ENCODE results near the gene IZUMO4. TPM values are rescaled to one million over a fixed set of nuclear protein-coding genes. Genes with fewer than 3 reads are reported as not detected.

Gene IZUMO4
- polyA plus RNA-seq, 1 donor from 2014 or later, result 39.3 TPM

- peak overlapping the region; percentile 90 for H3K9ac ChIP-seq (ENCODE audit: low read length)
- H3K27ac ChIP-seq (ENCODE audit: low read length), result peak overlapping the region; percentile 99
- H3K9me2 ChIP-seq (ENCODE audit: insufficient read depth, low read length), result no peaks in the 10 kb centered on the region
- H3K79me2 ChIP-seq (replicated peaks; ENCODE audit: insufficient read depth, low read length), result no peaks in the 10 kb centered on the region
- H3F3A ChIP-seq (ENCODE audit: insufficient read depth, low read length, poor library complexity, severe bottlenecking), result no peaks in the 10 kb centered on the region
- no peaks in the 10 kb centered on the region for H4K20me1 ChIP-seq (ENCODE audit: insufficient read depth)
- no peaks in the 10 kb centered on the region for H3K27me3 ChIP-seq (ENCODE audit: insufficient read depth, low read depth, low read length)
- H2AFZ ChIP-seq (ENCODE audit: low read depth, low read length), result no peak overlapping the region
- H3K36me3 ChIP-seq (ENCODE audit: insufficient read depth, low read length), result no peaks in the 10 kb centered on the region
- H3K4me2 ChIP-seq (ENCODE audit: low read length), result peak overlapping the region; percentile 92
- no peaks in the 10 kb centered on the region for H3K9me3 ChIP-seq (ENCODE audit: low read length)
- H3K4me3 ChIP-seq (ENCODE audit: low read length), result peak overlapping the region; percentile 91
- TF ChIP-seq SMC3 (conservative IDR thresholded peaks at IDR 0.05; ENCODE audit: poor library complexity), result no peak
- TF ChIP-seq EP300 (conservative IDR thresholded peaks at IDR 0.05; ENCODE audit: poor library complexity, severe bottlenecking), result no peak
- TF ChIP-seq POLR2AphosphoS5 (IDR thresholded peaks at IDR 0.05), result no peak
- no peak for TF ChIP-seq RAD21 (conservative IDR thresholded peaks at IDR 0.05)
- TF ChIP-seq MXI1 (conservative IDR thresholded peaks at IDR 0.05; ENCODE audit: poor library complexity, severe bottlenecking), result no peak
- TF ChIP-seq EZH2 (IDR thresholded peaks at IDR 0.05; ENCODE audit: borderline replicate concordance, insufficient read depth, low read length, poor library complexity, severe bottlenecking), result no peak
- TF ChIP-seq TAF1 (IDR thresholded peaks at IDR 0.05; ENCODE audit: low read depth), result no peak
- no peak for TF ChIP-seq CTCF (IDR thresholded peaks at IDR 0.05; ENCODE audit: poor library complexity, severe bottlenecking)
- TF ChIP-seq REST (IDR thresholded peaks at IDR 0.05; ENCODE audit: borderline replicate concordance), result no peak
Measured at GRCh38 chr19:2062389-2062729, 34.4 kb upstream of the IZUMO4 start.

- H3K4me2 ChIP-seq (ENCODE audit: low read length), result no peak overlapping the region
- H4K20me1 ChIP-seq (ENCODE audit: insufficient read depth), result no peaks in the 10 kb centered on the region
- TF ChIP-seq REST (IDR thresholded peaks at IDR 0.05; ENCODE audit: borderline replicate concordance), result no peak
- no peak for TF ChIP-seq MXI1 (conservative IDR thresholded peaks at IDR 0.05; ENCODE audit: poor library complexity, severe bottlenecking)
- no peak for TF ChIP-seq EZH2 (IDR thresholded peaks at IDR 0.05; ENCODE audit: borderline replicate concordance, insufficient read depth, low read length, poor library complexity, severe bottlenecking)
- no peak for TF ChIP-seq POLR2AphosphoS5 (IDR thresholded peaks at IDR 0.05)
- no peak for TF ChIP-seq CTCF (IDR thresholded peaks at IDR 0.05; ENCODE audit: poor library complexity, severe bottlenecking)
- no peak for TF ChIP-seq RAD21 (conservative IDR thresholded peaks at IDR 0.05)
- no peak for TF ChIP-seq EP300 (conservative IDR thresholded peaks at IDR 0.05; ENCODE audit: poor library complexity, severe bottlenecking)
- TF ChIP-seq TAF1 (IDR thresholded peaks at IDR 0.05; ENCODE audit: low read depth), result no peak
- no peak for TF ChIP-seq SMC3 (conservative IDR thresholded peaks at IDR 0.05; ENCODE audit: poor library complexity)
- H3K79me2 ChIP-seq (replicated peaks; ENCODE audit: insufficient read depth, low read length), result no peaks in the 10 kb centered on the region
- H2AFZ ChIP-seq (ENCODE audit: low read depth, low read length), result no peak overlapping the region
- no peaks in the 10 kb centered on the region for H3K9me2 ChIP-seq (ENCODE audit: insufficient read depth, low read length)
- no peaks in the 10 kb centered on the region for H3K27me3 ChIP-seq (ENCODE audit: insufficient read depth, low read depth, low read length)
- peak overlapping the region; percentile 91 for H3K4me3 ChIP-seq (ENCODE audit: low read length)
- H3K27ac ChIP-seq (ENCODE audit: low read length), result peak overlapping the region; percentile 99
- H3K9me3 ChIP-seq (ENCODE audit: low read length), result no peaks in the 10 kb centered on the region
- peak overlapping the region; percentile 90 for H3K9ac ChIP-seq (ENCODE audit: low read length)
- H3F3A ChIP-seq (ENCODE audit: insufficient read depth, low read length, poor library complexity, severe bottlenecking), result no peaks in the 10 kb centered on the region
- no peaks in the 10 kb centered on the region for H3K36me3 ChIP-seq (ENCODE audit: insufficient read depth, low read length)
Measured at GRCh38 chr19:2062770-2063169, 33.9 kb upstream of the IZUMO4 start.
